Measurements from ENCODE around the gene TANGO6.

- TF ChIP-seq CTCF (IDR thresholded peaks at IDR 0.05; ENCODE audit: borderline replicate concordance, extremely low read depth, low read length, poor library complexity, severe bottlenecking) (no peak), EZH2 (IDR thresholded peaks at IDR 0.05; ENCODE audit: borderline replicate concordance, low read depth, low read length, severe bottlenecking) (no peak)
These were observed 290.1 kb downstream of the TANGO6 start for GRCh38 chr16:69133373-69133954.

Data from DND-41 (cell line).